Trophoblast cell (in vitro differentiated cells and primary cell): ENCODE measurements around the gene C17orf100.

Experiments
- DNase-seq, 2 donors: peaks; one replicate each; pipeline ENCODE4 v3.0.0-alpha.2; 2016
- H2AFZ ChIP-seq: 2 replicates; pipeline ENCODE4 v1.6.1; 2013; ENCODE audit warnings: low read length, moderate library complexity, mild to moderate bottlenecking; ENCODE audit not compliant: insufficient read depth, poor library complexity
- H2AK5ac ChIP-seq: 2 replicates; pipeline ENCODE4 v1.6.1; 2013; ENCODE audit warnings: mild to moderate bottlenecking, low read length
- H2BK120ac ChIP-seq: 2 replicates; pipeline ENCODE4 v1.6.1; 2013; ENCODE audit warnings: low read length, mild to moderate bottlenecking, moderate library complexity; ENCODE audit not compliant: insufficient read depth, poor library complexity
- H2BK12ac ChIP-seq: 2 replicates; pipeline ENCODE4 v1.6.1; 2013; ENCODE audit warnings: mild to moderate bottlenecking, low read length, moderate library complexity
- H2BK5ac ChIP-seq: 2 replicates; pipeline ENCODE4 v1.6.1; 2013; ENCODE audit warnings: low read length, low read depth, moderate library complexity, mild to moderate bottlenecking; ENCODE audit not compliant: poor library complexity
- H3K14ac ChIP-seq: 2 replicates; pipeline ENCODE4 v1.6.1; 2013; ENCODE audit warnings: mild to moderate bottlenecking, low read length
- H3K18ac ChIP-seq: 2 replicates; pipeline ENCODE4 v1.6.1; 2013; ENCODE audit warnings: mild to moderate bottlenecking, low read length
- H3K23ac ChIP-seq: 2 replicates; pipeline ENCODE4 v1.6.1; 2013; ENCODE audit warnings: low read length
- H3K27ac ChIP-seq: 2 replicates; pipeline ENCODE4 v1.5.1; 2013; ENCODE audit warnings: low read depth, mild to moderate bottlenecking, inconsistent platforms, low read length, moderate library complexity
- H3K27me3 ChIP-seq: 2 replicates; pipeline ENCODE4 v1.6.1; 2013; ENCODE audit warnings: inconsistent platforms, mild to moderate bottlenecking, low read length, moderate library complexity; ENCODE audit not compliant: insufficient read depth
- H3K36me3 ChIP-seq, 2 experiments: 1 replicate in 1 of 2; 2 replicates in 1 of 2; pipeline ENCODE4 v1.6.1; 2013; ENCODE audit warnings: low read length in 2 of 2, mild to moderate bottlenecking in 2 of 2, moderate library complexity in 1 of 2; ENCODE audit not compliant: insufficient read depth in 2 of 2, control insufficient read depth in 1 of 2
- H3K4ac ChIP-seq: 2 replicates; pipeline ENCODE4 v1.6.1; 2013; ENCODE audit warnings: low read depth, mild to moderate bottlenecking, low read length, moderate library complexity
- H3K4me1 ChIP-seq, 2 experiments: 1 replicate in 1 of 2; 2 replicates in 1 of 2; pipeline ENCODE4 v1.6.1; 2013; ENCODE audit warnings: low read length in 2 of 2, mild to moderate bottlenecking in 2 of 2, moderate library complexity in 1 of 2; ENCODE audit not compliant: insufficient read depth in 2 of 2, control insufficient read depth in 1 of 2
- H3K4me2 ChIP-seq: 2 replicates; pipeline ENCODE4 v1.6.1; 2013; ENCODE audit warnings: inconsistent platforms, mild to moderate bottlenecking, low read length, moderate library complexity
- H3K4me3 ChIP-seq: 2 replicates; pipeline ENCODE4 v1.5.1; 2013; ENCODE audit warnings: mild to moderate bottlenecking, low read depth, low read length, inconsistent platforms
- H3K79me1 ChIP-seq: one replicate; pipeline ENCODE4 v1.6.1; 2013; ENCODE audit warnings: low read length
- H3K79me2 ChIP-seq: 2 replicates; pipeline ENCODE4 v1.6.1; 2013; ENCODE audit warnings: low read length, mild to moderate bottlenecking; ENCODE audit not compliant: control insufficient read depth, insufficient read depth, poor library complexity
- H3K9ac ChIP-seq: 2 replicates; pipeline ENCODE4 v1.6.1; 2013; ENCODE audit warnings: mild to moderate bottlenecking, low read length
- H3K9me3 ChIP-seq: 2 replicates; pipeline ENCODE4 v1.6.1; 2013; ENCODE audit warnings: low read depth, mild to moderate bottlenecking, control low read depth, inconsistent platforms, low read length; ENCODE audit not compliant: insufficient read depth
- H4K12ac ChIP-seq: 2 replicates; pipeline ENCODE4 v1.6.1; 2013; ENCODE audit warnings: low read depth, mild to moderate bottlenecking, low read length, moderate library complexity
- H4K8ac ChIP-seq: 2 replicates; pipeline ENCODE4 v1.6.1; 2013; ENCODE audit warnings: low read depth, mild to moderate bottlenecking, low read length, moderate library complexity
- H4K91ac ChIP-seq: one replicate; pipeline ENCODE4 v1.6.1; 2013; ENCODE audit warnings: low read depth, mild to moderate bottlenecking, low read length, moderate library complexity
- WGBS: extraction: QIAGEN DNeasy Blood & Tissue Kit; methylation state at CpG from one replicate; pipeline ENCODE4 v1.1.7; 2013; ENCODE audit warnings: missing lambda C conversion rate; ENCODE audit not compliant: insufficient read length, insufficient coverage; ENCODE audit errors: extremely low coverage; 5-methylcytosine and 5-hydroxymethylcytosine counted together

Gene C17orf100

DNA sequence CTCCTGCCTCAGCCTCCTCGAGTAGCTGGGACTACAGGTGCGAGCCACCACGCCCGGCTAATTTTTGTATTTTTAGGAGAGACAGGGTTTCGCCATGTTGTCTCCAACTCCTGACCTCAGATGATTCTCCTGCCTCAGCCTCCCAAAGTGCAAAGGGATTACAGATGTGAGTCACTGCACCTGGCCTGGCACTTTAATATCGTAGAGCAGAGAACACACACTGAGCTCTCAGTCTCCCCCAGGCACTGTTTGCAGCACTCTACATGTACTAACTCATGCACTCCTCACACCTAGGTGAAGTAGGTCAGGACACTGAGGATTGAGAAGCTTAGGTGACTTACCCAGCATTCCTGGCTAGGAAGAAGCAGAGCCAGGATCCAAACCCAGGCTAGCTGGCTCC lies 15.0 kb downstream of the C17orf100 start:
- no peaks in the 10 kb centered on the region for H3K79me1 ChIP-seq
- no peaks in the 10 kb centered on the region for H3K79me2 ChIP-seq
- no peaks in the 10 kb centered on the region for H3K9me3 ChIP-seq
- H4K12ac ChIP-seq: no peak overlapping the region
- DNase-seq: no peak
- H2BK120ac ChIP-seq: no peak overlapping the region
- no peak overlapping the region for H2AK5ac ChIP-seq
- H4K8ac ChIP-seq: no peak overlapping the region
- no peak overlapping the region for H3K4ac ChIP-seq
- H3K36me3 ChIP-seq: no peaks in the 10 kb centered on the region
- H3K4me1 ChIP-seq: peaks cover 0 to 2% of the 10 kb centered on the region in 2 experiments
- no peak overlapping the region for H2BK5ac ChIP-seq
- no peak overlapping the region for H4K91ac ChIP-seq
- no peak overlapping the region for H3K14ac ChIP-seq
- H3K4me2 ChIP-seq: no peak overlapping the region
- H3K18ac ChIP-seq: no peak overlapping the region
- H2BK12ac ChIP-seq: no peak overlapping the region
- H3K27me3 ChIP-seq: no peaks in the 10 kb centered on the region
- H3K4me3 ChIP-seq: no peak overlapping the region
- H3K9ac ChIP-seq: no peak overlapping the region
- no peak overlapping the region for H3K23ac ChIP-seq
- no peak overlapping the region for H3K27ac ChIP-seq
- no peak overlapping the region for H2AFZ ChIP-seq
- no CpG with 5 or more reads among the region's 6 CpGs for WGBS

DNA sequence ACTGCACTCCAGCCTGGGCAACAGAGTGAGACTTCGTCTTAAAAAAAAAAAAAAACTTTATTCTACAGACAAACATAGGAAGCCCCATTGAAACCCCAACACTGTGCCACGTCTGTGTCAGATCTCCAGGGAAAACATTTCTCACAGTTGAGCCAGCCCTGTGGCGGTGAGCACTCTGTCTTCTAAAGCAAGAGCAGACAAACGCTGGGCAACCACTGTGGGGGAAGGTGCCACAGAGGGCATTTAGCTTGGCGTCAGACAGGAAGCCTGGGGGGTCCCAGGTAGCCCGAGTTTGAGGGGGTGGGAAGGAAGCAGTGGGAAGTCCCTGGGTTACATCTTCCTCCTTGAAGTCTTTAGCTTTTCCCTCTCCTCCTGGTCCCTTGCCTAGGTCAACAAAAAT lies 16.0 kb downstream of the C17orf100 start:
- no peak overlapping the region for H2BK5ac ChIP-seq
- H3K18ac ChIP-seq: no peak overlapping the region
- no peak overlapping the region for H2BK12ac ChIP-seq
- H4K12ac ChIP-seq: no peak overlapping the region
- no peak overlapping the region for H3K27ac ChIP-seq
- no peaks in the 10 kb centered on the region for H3K79me2 ChIP-seq
- no peaks in the 10 kb centered on the region for H3K36me3 ChIP-seq
- no peaks in the 10 kb centered on the region for H3K79me1 ChIP-seq
- H2AK5ac ChIP-seq: no peak overlapping the region
- no peak overlapping the region for H3K4ac ChIP-seq
- no CpG with 5 or more reads among the region's 6 CpGs for WGBS
- no peak overlapping the region for H2AFZ ChIP-seq
- H4K8ac ChIP-seq: no peak overlapping the region
- peaks cover 0 to 2% of the 10 kb centered on the region in 2 experiments for H3K4me1 ChIP-seq
- H3K9ac ChIP-seq: no peak overlapping the region
- no peak for DNase-seq
- H4K91ac ChIP-seq: no peak overlapping the region
- H3K4me3 ChIP-seq: no peak overlapping the region
- H3K9me3 ChIP-seq: no peaks in the 10 kb centered on the region
- H3K27me3 ChIP-seq: no peaks in the 10 kb centered on the region
- H2BK120ac ChIP-seq: no peak overlapping the region
- no peak overlapping the region for H3K14ac ChIP-seq
- H3K4me2 ChIP-seq: no peak overlapping the region
- no peak overlapping the region for H3K23ac ChIP-seq

DNA sequence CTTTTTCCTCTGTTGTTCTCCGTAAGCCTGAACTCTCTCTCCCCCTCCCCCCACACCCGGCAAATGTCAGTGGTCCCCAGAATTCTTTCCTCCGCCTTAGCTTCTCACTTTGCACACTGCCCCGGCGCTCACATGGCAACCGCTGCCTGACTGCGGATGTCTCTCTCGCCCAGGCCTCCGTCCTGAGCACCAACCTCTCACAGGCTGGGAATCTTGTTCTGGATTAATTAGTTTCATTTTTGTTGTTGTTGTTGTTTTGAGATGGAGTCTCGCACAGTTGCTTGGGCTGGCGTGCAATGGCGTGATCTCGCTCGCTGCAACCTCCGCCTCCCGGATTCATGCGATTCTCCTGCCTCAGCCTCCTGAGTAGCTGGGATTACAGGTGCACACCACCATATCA lies 16.7 kb downstream of the C17orf100 start:
- Histone ChIP-seq H4K12ac (no peak overlapping the region), H3K27me3 (no peaks in the 10 kb centered on the region), H3K9me3 (no peaks in the 10 kb centered on the region), H3K36me3 (no peaks in the 10 kb centered on the region), H3K4ac (no peak overlapping the region), H2AK5ac (no peak overlapping the region), H3K4me3 (no peak overlapping the region), H4K91ac (no peak overlapping the region), H3K14ac (no peak overlapping the region), H2BK5ac (no peak overlapping the region), H2BK120ac (no peak overlapping the region), H3K4me2 (no peak overlapping the region), H3K79me1 (no peaks in the 10 kb centered on the region), H3K79me2 (no peaks in the 10 kb centered on the region), H4K8ac (no peak overlapping the region), H3K4me1 (peaks cover 0 to 2% of the 10 kb centered on the region in 2 experiments), H3K9ac (no peak overlapping the region), H2AFZ (no peak overlapping the region), H3K18ac (no peak overlapping the region), H3K27ac (no peak overlapping the region), H2BK12ac (no peak overlapping the region), H3K23ac (no peak overlapping the region)
- WGBS: no CpG with 5 or more reads among the region's 17 CpGs
- DNase-seq: no peak

DNA sequence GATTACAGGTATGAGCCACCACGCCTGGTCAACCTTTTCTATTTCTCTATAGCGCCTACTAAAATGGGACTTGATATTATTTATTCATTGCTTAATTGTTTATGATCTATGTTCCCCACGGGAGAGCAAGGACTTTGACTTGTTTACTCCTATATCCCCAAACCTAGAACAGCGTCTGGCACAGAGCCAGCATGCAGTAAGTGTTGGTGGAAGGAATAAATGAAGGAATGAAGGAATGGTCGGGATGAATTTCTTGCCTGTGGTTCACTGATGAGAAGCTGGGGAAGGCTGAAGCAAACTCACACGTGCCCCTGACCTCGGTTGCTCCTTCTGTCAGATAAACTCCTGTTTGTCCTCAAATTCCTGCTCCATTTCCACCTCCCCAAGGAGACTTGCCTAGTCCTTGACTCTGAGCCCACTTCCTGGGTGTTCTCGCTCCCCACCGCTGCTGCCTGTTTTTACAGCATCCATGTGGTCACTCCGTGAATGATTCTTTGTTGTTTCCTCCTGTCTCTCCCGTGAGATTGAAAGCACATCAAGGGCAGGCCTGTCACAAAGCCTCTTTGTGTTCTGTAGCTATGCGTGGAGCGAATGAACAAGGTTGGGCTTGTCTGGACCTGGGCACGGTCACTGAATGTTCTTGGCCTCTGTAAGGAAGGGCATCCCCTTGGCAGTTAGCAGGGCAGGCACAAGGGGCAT lies 17.3 kb downstream of the C17orf100 start:
- no peak overlapping the region for H4K91ac ChIP-seq
- H3K23ac ChIP-seq: no peak overlapping the region
- H3K27ac ChIP-seq: no peak overlapping the region
- no peak overlapping the region for H4K12ac ChIP-seq
- H2BK12ac ChIP-seq: no peak overlapping the region
- no peak overlapping the region for H4K8ac ChIP-seq
- no peak overlapping the region for H3K4me3 ChIP-seq
- H3K27me3 ChIP-seq: no peaks in the 10 kb centered on the region
- H3K4ac ChIP-seq: no peak overlapping the region
- H3K9ac ChIP-seq: no peak overlapping the region
- H2BK5ac ChIP-seq: no peak overlapping the region
- no peaks in the 10 kb centered on the region for H3K79me2 ChIP-seq
- H2AFZ ChIP-seq: no peak overlapping the region
- no peak overlapping the region for H3K14ac ChIP-seq
- H3K9me3 ChIP-seq: no peaks in the 10 kb centered on the region
- no CpG with 5 or more reads among the region's 14 CpGs for WGBS
- no peak for DNase-seq
- H3K4me2 ChIP-seq: no peak overlapping the region
- H3K18ac ChIP-seq: no peak overlapping the region
- peaks cover 0 to 2% of the 10 kb centered on the region in 2 experiments for H3K4me1 ChIP-seq
- H2AK5ac ChIP-seq: no peak overlapping the region
- H3K79me1 ChIP-seq: no peaks in the 10 kb centered on the region
- no peaks in the 10 kb centered on the region for H3K36me3 ChIP-seq
- H2BK120ac ChIP-seq: no peak overlapping the region
